Endothelial cell of umbilical vein (primary cell): ENCODE results near the gene ZRANB1. TPM values are rescaled to one million over a fixed set of nuclear protein-coding genes. Genes with fewer than 3 reads are reported as not detected.

Source experiments
- BruUV-seq: library from RNA; stranded (reverse); fragments of 400-500 nt; replicated peaks from 2 replicates; lab custom pipeline; 2021; lab: Mats Ljungman, UMichigan
- CTCF ChIA-PET: fragments of 300-600, 350-600 bp; sonication (Branson Sonifier 250); formaldehyde crosslinking; loops from one replicate; lab custom pipeline; 2021; ENCODE audit warnings: antibody characterized with exemption, inconsistent platforms; lab: Charles Lee
- POLR2A ChIA-PET: fragments of 300-600, 350-600 bp; sonication (Branson Sonifier 250); formaldehyde crosslinking; loops from one replicate; lab custom pipeline; 2021; ENCODE audit warnings: antibody characterized with exemption, inconsistent platforms; lab: Charles Lee
- DNase-seq: peaks from one replicate; pipeline ENCODE4 v3.0.0-alpha.2; 2011; ENCODE audit warnings: low read depth, low spot score
- FAIRE-seq: peaks from 2 replicates; lab custom pipeline; 2011; peaks lifted over from hg19 to GRCh38; lab: Jason Lieb, UNC
- H2AFZ ChIP-seq: 2 replicates; pipeline ENCODE4 v1.6.0; 2012; ENCODE audit warnings: low read depth, low read length, control low read depth, inconsistent platforms
- H3K27ac ChIP-seq: 2 replicates; pipeline ENCODE4 v1.5.1; 2011; ENCODE audit warnings: low read depth, mild to moderate bottlenecking, control low read depth, low read length, moderate library complexity; ENCODE audit not compliant: insufficient read depth
- H3K27me3 ChIP-seq, 2 experiments: 2 replicates each; pipeline versions ENCODE4 v1.6.0 to v1.6.1; 2011; ENCODE audit warnings: low read length in 2 of 2, mixed read lengths in 1 of 2; ENCODE audit not compliant: control insufficient read depth in 2 of 2, insufficient read depth in 2 of 2
- H3K36me3 ChIP-seq, 2 experiments: 2 replicates in 1 of 2; 3 replicates in 1 of 2; pipeline ENCODE4 v1.5.1; 2011; ENCODE audit warnings: low read length in 2 of 2, mild to moderate bottlenecking in 1 of 2, moderate library complexity in 1 of 2; ENCODE audit not compliant: control insufficient read depth in 2 of 2, insufficient read depth in 2 of 2; ENCODE audit errors: extremely low read depth in 1 of 2
- H3K4me1 ChIP-seq: 3 replicates; pipeline ENCODE4 v1.5.1; 2011; ENCODE audit warnings: mild to moderate bottlenecking, low read length; ENCODE audit not compliant: control insufficient read depth, insufficient read depth; ENCODE audit errors: extremely low read depth
- H3K4me2 ChIP-seq: 2 replicates; pipeline ENCODE4 v1.6.1; 2011; ENCODE audit warnings: low read length, control low read depth, mixed read lengths; ENCODE audit not compliant: insufficient read depth
- H3K4me3 ChIP-seq, 3 experiments: fragments of 200-600 bp in 1 of 3; sonication (generic), shearing (Covaris generic) in 1 of 3; replicated peaks in 1 of 3; 2 replicates each; pipeline ENCODE4 v1.5.1; 2011 to 2016; ENCODE audit warnings: control low read depth in 3 of 3, low read length in 3 of 3, mild to moderate bottlenecking in 2 of 3, inconsistent platforms in 1 of 3, low read depth in 1 of 3, moderate library complexity in 1 of 3; ENCODE audit not compliant: insufficient read depth in 1 of 3
- H3K79me2 ChIP-seq: 2 replicates; pipeline ENCODE4 v1.6.0; 2012; ENCODE audit warnings: low read length, inconsistent platforms; ENCODE audit not compliant: control insufficient read depth, insufficient read depth
- H3K9ac ChIP-seq: replicated peaks from 2 replicates; pipeline ENCODE3; 2011; ENCODE audit warnings: low read length, control low read depth; ENCODE audit not compliant: insufficient read depth; ENCODE audit errors: extremely low read depth
- H3K9me1 ChIP-seq: replicated peaks from 3 replicates; pipeline ENCODE4 v1.6.0; 2011; ENCODE audit warnings: mild to moderate bottlenecking, low read length; ENCODE audit not compliant: control insufficient read depth, insufficient read depth; ENCODE audit errors: extremely low read depth
- H3K9me3 ChIP-seq: replicated peaks from 2 replicates; pipeline ENCODE4 v1.5.1; 2012; ENCODE audit warnings: low read length, inconsistent platforms; ENCODE audit not compliant: control insufficient read depth, insufficient read depth
- H4K20me1 ChIP-seq: replicated peaks from 2 replicates; pipeline ENCODE3; 2011; ENCODE audit warnings: mild to moderate bottlenecking, low read length; ENCODE audit not compliant: control insufficient read depth, insufficient read depth; ENCODE audit errors: extremely low read depth
- EZH2 ChIP-seq: IDR thresholded peaks from 2 replicates; pipeline ENCODE4 v1.6.1; 2012; ENCODE audit warnings: borderline replicate concordance, low read depth, mild to moderate bottlenecking, moderate library complexity, low read length, inconsistent platforms; ENCODE audit not compliant: severe bottlenecking
- FOS ChIP-seq: IDR thresholded peaks from 2 replicates; pipeline ENCODE4 v1.6.1; 2011; ENCODE audit warnings: mild to moderate bottlenecking, low read length, moderate library complexity, borderline replicate concordance; ENCODE audit not compliant: insufficient read depth
- GATA2 ChIP-seq: IDR thresholded peaks from 2 replicates; pipeline ENCODE4 v1.7.0; 2011; ENCODE audit warnings: low read depth, mild to moderate bottlenecking, moderate library complexity, mixed read lengths, low read length; ENCODE audit not compliant: insufficient read length, insufficient read depth
- JUN ChIP-seq: IDR thresholded peaks from 2 replicates; pipeline ENCODE4 v1.6.1; 2011; ENCODE audit warnings: borderline replicate concordance, low read depth; ENCODE audit not compliant: insufficient read length, insufficient read depth
- MYC ChIP-seq: IDR thresholded peaks from one replicate; pipeline ENCODE4 v1.6.1; 2011; ENCODE audit warnings: mild to moderate bottlenecking, low read depth, low read length
- POLR2A ChIP-seq: IDR thresholded peaks from 2 replicates; pipeline ENCODE4 v1.6.1; 2012; ENCODE audit warnings: low read depth, mild to moderate bottlenecking, control low read depth, low read length
- POLR2AphosphoS5 ChIP-seq: IDR thresholded peaks from 2 replicates; pipeline ENCODE4 v1.6.1; 2012; ENCODE audit warnings: low read depth, mild to moderate bottlenecking, control low read depth, low read length, moderate library complexity; ENCODE audit not compliant: insufficient read depth
- dilution Hi-C: fragments of 300-500 bp; cut with MboI; formaldehyde crosslinking; loops from one replicate; pipeline ENCODE4 v1.15.0; 2019; ENCODE audit warnings: low sequenced_read_pairs; ENCODE audit not compliant: extremely low pct_ligation_motif_present
- intact Hi-C: fragments of 100-400 bp; cut with micrococcal nuclease; formaldehyde crosslinking; loops from one replicate; pipeline ENCODE4 v1.10.0; 2022
- microRNA-seq: library from miRNA; unstranded; fragments of <30 nt; microRNA quantifications from one replicate; pipeline ENCODE4 v1.2.0, GENCODE V29; 2021; ENCODE audit warnings: borderline number of aligned reads, borderline replicate concordance
- polyA plus RNA-seq, 4 experiments: library from polyadenylated mRNA; depleted of rRNA in 3 of 4; stranded (reverse) in 3 of 4; unstranded in 1 of 4; fragments of >200 nt; gene quantifications; 2 replicates each; pipeline versions ENCODE4 v1.2.1 to v1.2.3, GENCODE V29; 2011 to 2012; ENCODE audit warnings: missing spikeins in 1 of 4
- small RNA-seq: library from RNA; depleted of rRNA; stranded (forward); fragments of <200 nt; gene quantifications from one replicate; pipeline ENCODE3, GENCODE V24; 2012; ENCODE audit warnings: low replicate concordance, low read depth; ENCODE audit not compliant: insufficient read depth, insufficient read length
- total RNA-seq: library from RNA; stranded (reverse); gene quantifications from 2 replicates; pipeline ENCODE4 v1.2.3, GENCODE V29; 2021
- TF ChIP-seq, protein P1 (sequence below), 2 donors: IDR thresholded peaks; 1 replicate in 1 of 2; 2 replicates in 1 of 2; pipeline ENCODE4 v1.5.1; 2011; ENCODE audit warnings: low read length in 2 of 2, mild to moderate bottlenecking in 2 of 2, moderate library complexity in 2 of 2, control low read depth in 1 of 2, inconsistent platforms in 1 of 2, low read depth in 1 of 2; ENCODE audit not compliant: insufficient read depth in 1 of 2; ENCODE audit errors: extremely low read depth in 1 of 2
- TF ChIP-seq, protein P2 (sequence below): IDR thresholded peaks from 2 replicates; pipeline ENCODE4 v1.6.1; 2011; ENCODE audit not compliant: insufficient read depth, insufficient read length

ZRANB1 gene
- total and polyA plus RNA-seq, 2 donors (not counting 3 experiments of a cell fraction or from before 2014, with no cell fraction given) = 6.2 to 17.7 TPM

GRCh38 chr10:125037145-125037877 is 95.4 kb downstream of the ZRANB1 start:
- H3K9ac ChIP-seq = no peak overlapping the region
- no peak for TF ChIP-seq EZH2
- TF ChIP-seq, protein P1, sequence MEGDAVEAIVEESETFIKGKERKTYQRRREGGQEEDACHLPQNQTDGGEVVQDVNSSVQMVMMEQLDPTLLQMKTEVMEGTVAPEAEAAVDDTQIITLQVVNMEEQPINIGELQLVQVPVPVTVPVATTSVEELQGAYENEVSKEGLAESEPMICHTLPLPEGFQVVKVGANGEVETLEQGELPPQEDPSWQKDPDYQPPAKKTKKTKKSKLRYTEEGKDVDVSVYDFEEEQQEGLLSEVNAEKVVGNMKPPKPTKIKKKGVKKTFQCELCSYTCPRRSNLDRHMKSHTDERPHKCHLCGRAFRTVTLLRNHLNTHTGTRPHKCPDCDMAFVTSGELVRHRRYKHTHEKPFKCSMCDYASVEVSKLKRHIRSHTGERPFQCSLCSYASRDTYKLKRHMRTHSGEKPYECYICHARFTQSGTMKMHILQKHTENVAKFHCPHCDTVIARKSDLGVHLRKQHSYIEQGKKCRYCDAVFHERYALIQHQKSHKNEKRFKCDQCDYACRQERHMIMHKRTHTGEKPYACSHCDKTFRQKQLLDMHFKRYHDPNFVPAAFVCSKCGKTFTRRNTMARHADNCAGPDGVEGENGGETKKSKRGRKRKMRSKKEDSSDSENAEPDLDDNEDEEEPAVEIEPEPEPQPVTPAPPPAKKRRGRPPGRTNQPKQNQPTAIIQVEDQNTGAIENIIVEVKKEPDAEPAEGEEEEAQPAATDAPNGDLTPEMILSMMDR (IDR thresholded peaks at IDR 0.05; ENCODE audit: extremely low read depth in 1 of 2, insufficient read depth in 1 of 2, low read depth in 1 of 2, low read length in 2 of 2) = no peak
- no peak for TF ChIP-seq JUN
- no peak for TF ChIP-seq MYC
- TF ChIP-seq, protein P2, sequence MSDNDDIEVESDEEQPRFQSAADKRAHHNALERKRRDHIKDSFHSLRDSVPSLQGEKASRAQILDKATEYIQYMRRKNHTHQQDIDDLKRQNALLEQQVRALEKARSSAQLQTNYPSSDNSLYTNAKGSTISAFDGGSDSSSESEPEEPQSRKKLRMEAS = no peak
- no peak for TF ChIP-seq GATA2
- no peak for TF ChIP-seq POLR2A
- no peak for TF ChIP-seq FOS
- TF ChIP-seq POLR2AphosphoS5 = no peak
- ChIA-PET POLR2A (no interaction called here), CTCF (interaction anchor here (3.3 kb wide), 1 partner anchor 11 kb away, joined by 28 read pairs; no protein-coding TSS in a partner anchor)
- H3K4me2 ChIP-seq = no peak overlapping the region
- dilution Hi-C loops = no loop called here
- no peaks in the 10 kb centered on the region for H3K9me1 ChIP-seq
- peaks cover 0 to 17% of the 10 kb centered on the region in 2 experiments for H3K36me3 ChIP-seq
- H3K27ac ChIP-seq = no peak overlapping the region
- H3K27me3 ChIP-seq = no peaks in the 10 kb centered on the region
- BruUV-seq = no TSS peak
- H4K20me1 ChIP-seq = no peaks in the 10 kb centered on the region
- DNase-seq (no peak), FAIRE-seq (no peak)
- H2AFZ ChIP-seq = no peak overlapping the region
- H3K4me3 ChIP-seq = no peak overlapping the region
- peaks cover 12% of the 10 kb centered on the region for H3K4me1 ChIP-seq
- H3K9me3 ChIP-seq = no peaks in the 10 kb centered on the region
- intact Hi-C loops = no loop called here
- H3K79me2 ChIP-seq = peaks cover 89% of the 10 kb centered on the region

Small RNAs within 50 kb of the gene (microRNA-seq; reads per million reads assigned to microRNA genes)
- gene MIR4296 = not detected

Small RNAs within 50 kb of the gene (small RNA-seq; reads per million reads assigned to genes)
- gene MIR4296 = not detected

Other genes starting within 250 kb of the ZRANB1 start
- 17.2 and 21.1 TPM in 2 replicates for gene FAM53B, start 197.7 kb upstream of the ZRANB1 start, total RNA-seq
- 8.2 and 8.5 TPM in 2 replicates for gene FAM53B, start 197.7 kb upstream of the ZRANB1 start, polyA plus RNA-seq
- 17.1 and 21.3 TPM in 2 replicates for gene EEF1AKMT2, start 150.2 kb upstream of the ZRANB1 start, total RNA-seq
- 7.0 and 8.5 TPM in 2 replicates for gene EEF1AKMT2, start 150.2 kb upstream of the ZRANB1 start, polyA plus RNA-seq
- 12.7 and 14.8 TPM in 2 replicates for gene ABRAXAS2, start 140.3 kb upstream of the ZRANB1 start, total RNA-seq
- 5.3 and 6.0 TPM in 2 replicates for gene ABRAXAS2, start 140.3 kb upstream of the ZRANB1 start, polyA plus RNA-seq
- gene CTBP2, start 218.4 kb downstream of the ZRANB1 start, total RNA-seq = 123 and 128 TPM in 2 replicates
- 118 and 122 TPM in 2 replicates for gene CTBP2, start 218.4 kb downstream of the ZRANB1 start, polyA plus RNA-seq